Erythroblast (primary cell): ENCODE data around the gene GPR156.

Experiments used
- DNase-seq, 2 experiments: peaks; one replicate each; lab custom pipeline; 2025; lab: John Stamatoyannopoulos, UW
- GATA1 ChIP-seq: IDR thresholded peaks from 2 replicates; pipeline ENCODE4 v1.6.1; 2011; ENCODE audit warnings: low read depth, mild to moderate bottlenecking, control low read depth, low read length, moderate library complexity
- POLR2A ChIP-seq: IDR thresholded peaks from 2 replicates; pipeline ENCODE4 v1.6.1; 2011; ENCODE audit warnings: mild to moderate bottlenecking, low read length

The GPR156 gene

GRCh38 chr3:120129718-120130513, 155.1 kb downstream of the GPR156 start:
- TF ChIP-seq POLR2A: no peak
- TF ChIP-seq GATA1: no peak
- no peak for DNase-seq

GRCh38 chr3:120129051-120129450, 156.0 kb downstream of the GPR156 start:
- DNase-seq: no peak
- TF ChIP-seq POLR2A (no peak), GATA1 (no peak)

GRCh38 chr3:120125992-120126391, 159.0 kb downstream of the GPR156 start:
- no peak for DNase-seq
- TF ChIP-seq GATA1 (no peak), POLR2A (no peak)

GRCh38 chr3:120119846-120120510, 165.0 kb downstream of the GPR156 start:
- no peak for TF ChIP-seq POLR2A
- TF ChIP-seq GATA1: no peak
- no peak for DNase-seq
